Measurements from ENCODE around the gene RBSN. TPM values are rescaled to one million over a fixed set of nuclear protein-coding genes. Genes with fewer than 3 reads are reported as not detected.

Gene RBSN
- polyA plus RNA-seq, 4 donors, result 4.5 to 17.2 (median 6.6) TPM

- H3K4me1 ChIP-seq (ENCODE audit: control insufficient read depth in 3 of 3, insufficient read depth in 2 of 3, low read depth in 1 of 3, low read length in 2 of 3), result peaks cover 0 to 3% (median 0%) of the 10 kb centered on the region in 3 donors
- H3K9me3 ChIP-seq (ENCODE audit: control insufficient read depth in 2 of 2, insufficient read depth in 1 of 2, low read depth in 1 of 2, low read length in 1 of 2), result no peaks in the 10 kb centered on the region
- no peaks in the 10 kb centered on the region for H3K27me3 ChIP-seq (ENCODE audit: control insufficient read depth in 3 of 3, insufficient read depth in 3 of 3, low read length in 3 of 3)
- DNase-seq, result no peak
- no peak overlapping the region for H3K27ac ChIP-seq (ENCODE audit: low read depth in 1 of 3, low read length in 2 of 3)
- H3K4me3 ChIP-seq (ENCODE audit: low read depth in 1 of 3, low read length in 3 of 3), result no peak overlapping the region
- no peak for FAIRE-seq
- H3K36me3 ChIP-seq (ENCODE audit: control insufficient read depth in 3 of 3, insufficient read depth in 2 of 3, low read depth in 1 of 3, low read length in 3 of 3), result no peaks in the 10 kb centered on the region
- 85 to 87% (median 85%) methylated on average over 4 of the region's 4 CpGs for whole genome bisulfite sequencing, 3 donors
These were observed 9.9 kb upstream of the RBSN start for GRCh38 chr3:15108869-15109268.

- H3K4me1 ChIP-seq (ENCODE audit: control insufficient read depth in 3 of 3, insufficient read depth in 2 of 3, low read depth in 1 of 3, low read length in 2 of 3), result peaks cover 0 to 3% (median 0%) of the 10 kb centered on the region in 3 donors
- FAIRE-seq, result no peak
These were observed 9.2 kb upstream of the RBSN start for GRCh38 chr3:15108082-15108545.

GRCh38 chr3:15107075-15107947, 8.4 kb upstream of the RBSN start:
- FAIRE-seq, result no peak
- 70 to 75% (median 71%) methylated on average over 16 of the region's 16 CpGs for WGBS, 3 donors

More at GRCh38 chr3:15108082-15108545, 9.2 kb upstream of the RBSN start:
- H3K4me3 ChIP-seq (ENCODE audit: low read depth in 1 of 3, low read length in 3 of 3), result no peak overlapping the region
- peak; percentile 66 to 82 for DNase-seq
- no peaks in the 10 kb centered on the region for H3K36me3 ChIP-seq (ENCODE audit: control insufficient read depth in 3 of 3, insufficient read depth in 2 of 3, low read depth in 1 of 3, low read length in 3 of 3)
- 11 to 17% (median 17%) methylated on average over 10 to 11 of the region's 11 CpGs for WGBS, 3 donors
- H3K27ac ChIP-seq (ENCODE audit: low read depth in 1 of 3, low read length in 2 of 3), result no peak overlapping the region
- no peaks in the 10 kb centered on the region for H3K9me3 ChIP-seq (ENCODE audit: control insufficient read depth in 2 of 2, insufficient read depth in 1 of 2, low read depth in 1 of 2, low read length in 1 of 2)
- no peaks in the 10 kb centered on the region for H3K27me3 ChIP-seq (ENCODE audit: control insufficient read depth in 3 of 3, insufficient read depth in 3 of 3, low read length in 3 of 3)

GRCh38 chr3:15102836-15103235, 3.9 kb upstream of the RBSN start:
- Histone ChIP-seq H3K27ac (ENCODE audit: low read depth in 1 of 3, low read length in 2 of 3) (no peak overlapping the region), H3K4me1 (ENCODE audit: control insufficient read depth in 3 of 3, insufficient read depth in 2 of 3, low read depth in 1 of 3, low read length in 2 of 3) (peaks cover 0 to 10% (median 9%) of the 10 kb centered on the region in 3 donors), H3K36me3 (ENCODE audit: control insufficient read depth in 3 of 3, insufficient read depth in 2 of 3, low read depth in 1 of 3, low read length in 3 of 3) (no peaks in the 10 kb centered on the region), H3K27me3 (ENCODE audit: control insufficient read depth in 3 of 3, insufficient read depth in 3 of 3, low read length in 3 of 3) (no peaks in the 10 kb centered on the region), H3K9me3 (ENCODE audit: control insufficient read depth in 2 of 2, insufficient read depth in 1 of 2, low read depth in 1 of 2, low read length in 1 of 2) (no peaks in the 10 kb centered on the region), H3K4me3 (ENCODE audit: low read depth in 1 of 3, low read length in 3 of 3) (no peak overlapping the region)
- DNase-seq (peak in 1 of 2 donors; percentile 41), FAIRE-seq (no peak)
- 54 to 64% (median 58%) methylated on average over 3 of the region's 3 CpGs for WGBS, 3 donors

More at GRCh38 chr3:15107075-15107947, 8.4 kb upstream of the RBSN start:
- no peak for DNase-seq
- no peak overlapping the region for H3K27ac ChIP-seq (ENCODE audit: low read depth in 1 of 3, low read length in 2 of 3)
- H3K9me3 ChIP-seq (ENCODE audit: control insufficient read depth in 2 of 2, insufficient read depth in 1 of 2, low read depth in 1 of 2, low read length in 1 of 2), result no peaks in the 10 kb centered on the region
- peaks cover 0 to 3% (median 3%) of the 10 kb centered on the region in 3 donors for H3K4me1 ChIP-seq (ENCODE audit: control insufficient read depth in 3 of 3, insufficient read depth in 2 of 3, low read depth in 1 of 3, low read length in 2 of 3)
- no peaks in the 10 kb centered on the region for H3K27me3 ChIP-seq (ENCODE audit: control insufficient read depth in 3 of 3, insufficient read depth in 3 of 3, low read length in 3 of 3)
- H3K4me3 ChIP-seq (ENCODE audit: low read depth in 1 of 3, low read length in 3 of 3), result no peak overlapping the region
- no peaks in the 10 kb centered on the region for H3K36me3 ChIP-seq (ENCODE audit: control insufficient read depth in 3 of 3, insufficient read depth in 2 of 3, low read depth in 1 of 3, low read length in 3 of 3)

GRCh38 chr3:15102256-15102655, 3.3 kb upstream of the RBSN start:
- DNase-seq, result peak in 1 of 2 donors; percentile 46
- H3K4me3 ChIP-seq (ENCODE audit: low read depth in 1 of 3, low read length in 3 of 3), result no peak overlapping the region
- no peak for FAIRE-seq
- H3K9me3 ChIP-seq (ENCODE audit: control insufficient read depth in 2 of 2, insufficient read depth in 1 of 2, low read depth in 1 of 2, low read length in 1 of 2), result no peaks in the 10 kb centered on the region
- no peaks in the 10 kb centered on the region for H3K27me3 ChIP-seq (ENCODE audit: control insufficient read depth in 3 of 3, insufficient read depth in 3 of 3, low read length in 3 of 3)
- WGBS, 3 donors, result 6 to 30% (median 9%) methylated on average over 4 of the region's 4 CpGs
- peaks cover 0 to 13% (median 12%) of the 10 kb centered on the region in 3 donors for H3K4me1 ChIP-seq (ENCODE audit: control insufficient read depth in 3 of 3, insufficient read depth in 2 of 3, low read depth in 1 of 3, low read length in 2 of 3)
- no peaks in the 10 kb centered on the region for H3K36me3 ChIP-seq (ENCODE audit: control insufficient read depth in 3 of 3, insufficient read depth in 2 of 3, low read depth in 1 of 3, low read length in 3 of 3)
- no peak overlapping the region for H3K27ac ChIP-seq (ENCODE audit: low read depth in 1 of 3, low read length in 2 of 3)

- Histone ChIP-seq H3K36me3 (ENCODE audit: control insufficient read depth in 3 of 3, insufficient read depth in 2 of 3, low read depth in 1 of 3, low read length in 3 of 3) (peaks cover 2 to 13% (median 10%) of the 10 kb centered on the region in 3 donors), H3K27ac (ENCODE audit: low read depth in 1 of 3, low read length in 2 of 3) (peak overlapping the region; percentile 28 to 74 (median 67)), H3K9me3 (ENCODE audit: control insufficient read depth in 2 of 2, insufficient read depth in 1 of 2, low read depth in 1 of 2, low read length in 1 of 2) (no peaks in the 10 kb centered on the region), H3K4me1 (ENCODE audit: control insufficient read depth in 3 of 3, insufficient read depth in 2 of 3, low read depth in 1 of 3, low read length in 2 of 3) (peaks cover 0 to 13% (median 12%) of the 10 kb centered on the region in 3 donors), H3K4me3 (ENCODE audit: low read depth in 1 of 3, low read length in 3 of 3) (peak overlapping the region; percentile 51 to 80 (median 72)), H3K27me3 (ENCODE audit: control insufficient read depth in 3 of 3, insufficient read depth in 3 of 3, low read length in 3 of 3) (no peaks in the 10 kb centered on the region)
- 14 to 16% (median 14%) methylated on average over 19 of the region's 19 CpGs for WGBS, 3 donors
- DNase-seq, result no peak
- no peak for FAIRE-seq
These were observed 583 bp upstream of the RBSN start for GRCh38 chr3:15099364-15100098.

GRCh38 chr3:15097891-15098290, 1.1 kb downstream of the RBSN start:
- Histone ChIP-seq H3K4me3 (ENCODE audit: low read depth in 1 of 3, low read length in 3 of 3) (peak overlapping the region in 2 of 3 donors; percentile 72 to 80), H3K36me3 (ENCODE audit: control insufficient read depth in 3 of 3, insufficient read depth in 2 of 3, low read depth in 1 of 3, low read length in 3 of 3) (peaks cover 8 to 19% (median 13%) of the 10 kb centered on the region in 3 donors), H3K4me1 (ENCODE audit: control insufficient read depth in 3 of 3, insufficient read depth in 2 of 3, low read depth in 1 of 3, low read length in 2 of 3) (peaks cover 0 to 13% (median 12%) of the 10 kb centered on the region in 3 donors), H3K27ac (ENCODE audit: low read depth in 1 of 3, low read length in 2 of 3) (peak overlapping the region in 1 of 3 donors; percentile 32), H3K9me3 (ENCODE audit: control insufficient read depth in 2 of 2, insufficient read depth in 1 of 2, low read depth in 1 of 2, low read length in 1 of 2) (no peaks in the 10 kb centered on the region), H3K27me3 (ENCODE audit: control insufficient read depth in 3 of 3, insufficient read depth in 3 of 3, low read length in 3 of 3) (no peaks in the 10 kb centered on the region)
- WGBS, 3 donors, result 26 to 38% (median 28%) methylated on average over 6 of the region's 6 CpGs
- peak in 1 of 2 donors; percentile 16 for DNase-seq
- no peak for FAIRE-seq

GRCh38 chr3:15096046-15096445, 2.9 kb downstream of the RBSN start:
- Histone ChIP-seq H3K27me3 (ENCODE audit: control insufficient read depth in 3 of 3, insufficient read depth in 3 of 3, low read length in 3 of 3) (no peaks in the 10 kb centered on the region), H3K9me3 (ENCODE audit: control insufficient read depth in 2 of 2, insufficient read depth in 1 of 2, low read depth in 1 of 2, low read length in 1 of 2) (no peaks in the 10 kb centered on the region), H3K4me3 (ENCODE audit: low read depth in 1 of 3, low read length in 3 of 3) (no peak overlapping the region), H3K36me3 (ENCODE audit: control insufficient read depth in 3 of 3, insufficient read depth in 2 of 3, low read depth in 1 of 3, low read length in 3 of 3) (peaks cover 8 to 21% (median 13%) of the 10 kb centered on the region in 3 donors), H3K4me1 (ENCODE audit: control insufficient read depth in 3 of 3, insufficient read depth in 2 of 3, low read depth in 1 of 3, low read length in 2 of 3) (peaks cover 0 to 13% (median 7%) of the 10 kb centered on the region in 3 donors), H3K27ac (ENCODE audit: low read depth in 1 of 3, low read length in 2 of 3) (no peak overlapping the region)
- DNase-seq, result no peak
- WGBS, 3 donors, result 82 to 97% (median 93%) methylated on average over 3 of the region's 3 CpGs
- no peak for FAIRE-seq

All from small intestine (tissue), 7 donors.